GM12878 (cell line): ENCODE data around the gene CRIM1. TPM values are rescaled to one million over a fixed set of nuclear protein-coding genes. Genes with fewer than 3 reads are reported as not detected.

ENCODE experiments used
- ATAC-seq: fragments of 200-7000 bp; cut with Tn5 transposase; 3 replicates; pipeline ENCODE4 v1.9.1; 2020; ENCODE audit warnings: mild to moderate bottlenecking, moderate library complexity
- BruUV-seq: library from RNA; stranded (reverse); fragments of 400-500 nt; replicated peaks from 2 replicates; lab custom pipeline; 2021; lab: Mats Ljungman, UMichigan
- CTCF ChIA-PET: fragments of 300-600 bp; sonication (Branson Sonifier 250); formaldehyde crosslinking; extraction: SDS; loops from one replicate; lab custom pipeline; 2021; ENCODE audit warnings: inconsistent platforms; lab: Yijun Ruan, JAX
- POLR2A ChIA-PET: fragments of 350-600 bp; formaldehyde crosslinking; extraction: SDS; loops from one replicate; lab custom pipeline; 2021; ENCODE audit warnings: inconsistent platforms; lab: Charles Lee
- RAD21 ChIA-PET: fragments of 300-600 bp; sonication (Branson Sonifier 250); formaldehyde crosslinking; loops from one replicate; lab custom pipeline; 2023; ENCODE audit warnings: antibody characterized with exemption; ENCODE audit not compliant: unreplicated experiment; lab: Charles Lee
- SMC1A ChIA-PET: fragments of 300-600 bp; sonication (Branson Sonifier 250); formaldehyde crosslinking; loops from one replicate; lab custom pipeline; 2023; ENCODE audit not compliant: unreplicated experiment, uncharacterized antibody; lab: Charles Lee
- DNase-seq: peaks from one replicate; pipeline ENCODE4 v3.0.0-alpha.2; 2011; ENCODE audit warnings: low read depth, low spot score
- FAIRE-seq: peaks from 3 replicates; lab custom pipeline; 2011; peaks lifted over from hg19 to GRCh38; lab: Jason Lieb, UNC
- H2AFZ ChIP-seq: 2 replicates; pipeline ENCODE4 v1.6.0; 2011; ENCODE audit warnings: low read depth, low read length, control low read depth; ENCODE audit not compliant: control insufficient read depth
- H3K27ac ChIP-seq: 2 replicates; pipeline ENCODE4 v1.5.1; 2011; ENCODE audit warnings: control low read depth; ENCODE audit not compliant: control insufficient read depth, insufficient read depth
- H3K27me3 ChIP-seq, 2 experiments: replicated peaks in 1 of 2; 2 replicates each; pipeline versions ENCODE4 v1.6.0 to v1.6.1; 2011; ENCODE audit warnings: low read length in 1 of 2; ENCODE audit not compliant: control insufficient read depth in 2 of 2, insufficient read depth in 2 of 2
- H3K36me3 ChIP-seq, 2 experiments: 2 replicates each; pipeline ENCODE4 v1.5.1; 2011; ENCODE audit warnings: low read length in 1 of 2; ENCODE audit not compliant: control insufficient read depth in 2 of 2, insufficient read depth in 2 of 2
- H3K4me1 ChIP-seq: 2 replicates; pipeline ENCODE4 v1.6.1; 2011; ENCODE audit warnings: mild to moderate bottlenecking, low read length, moderate library complexity, mixed read lengths; ENCODE audit not compliant: control insufficient read depth, insufficient read depth
- H3K4me2 ChIP-seq: 2 replicates; pipeline ENCODE4 v1.6.0; 2011; ENCODE audit warnings: control low read depth; ENCODE audit not compliant: control insufficient read depth, insufficient read depth
- H3K4me3 ChIP-seq: fragments of 200-600 bp; sonication (generic); 2 replicates; pipeline ENCODE4 v1.5.1; 2016
- H3K79me2 ChIP-seq: 2 replicates; pipeline ENCODE4 v1.6.0; 2011; ENCODE audit warnings: low read length; ENCODE audit not compliant: control insufficient read depth, insufficient read depth
- H3K9ac ChIP-seq: 2 replicates; pipeline ENCODE4 v1.8.0; 2011; ENCODE audit warnings: low read length, control low read depth, mixed read lengths; ENCODE audit not compliant: control insufficient read depth, insufficient read depth
- H3K9me3 ChIP-seq: replicated peaks from 3 replicates; pipeline ENCODE4 v1.5.1; 2011; ENCODE audit warnings: mild to moderate bottlenecking, low read length; ENCODE audit not compliant: control insufficient read depth, insufficient read depth
- H4K20me1 ChIP-seq: 2 replicates; pipeline ENCODE4 v1.6.0; 2011; ENCODE audit not compliant: control insufficient read depth, insufficient read depth
- CBX3 ChIP-seq: fragments of 200-600 bp; sonication (generic); IDR thresholded peaks from 2 replicates; pipeline ENCODE4 v1.6.1; 2016; ENCODE audit warnings: low read depth, borderline replicate concordance
- EGR1 ChIP-seq, 2 experiments: IDR thresholded peaks; 1 replicate in 1 of 2; 2 replicates in 1 of 2; pipeline ENCODE4 v1.6.1; 2011 to 2012; ENCODE audit warnings: low read depth in 2 of 2, low read length in 2 of 2, borderline replicate concordance in 1 of 2, mild to moderate bottlenecking in 1 of 2, moderate library complexity in 1 of 2
- IKZF2 ChIP-seq, 2 experiments: fragments of 450-650 bp; IDR thresholded peaks; 2 replicates each; pipeline ENCODE4 v1.6.1; 2017; ENCODE audit warnings: mild to moderate bottlenecking in 2 of 2, moderate library complexity in 2 of 2
- POLR2A ChIP-seq: IDR thresholded peaks from 2 replicates; pipeline ENCODE4 v1.6.1; 2011; ENCODE audit warnings: low read depth, mild to moderate bottlenecking, low read length
- SREBF2 ChIP-seq: IDR thresholded peaks from 2 replicates; pipeline ENCODE4 v1.6.1; 2012; ENCODE audit warnings: mild to moderate bottlenecking, low read length
- SUPT20H ChIP-seq: IDR thresholded peaks from 2 replicates; pipeline ENCODE4 v1.6.1; 2011; ENCODE audit warnings: low read depth, mild to moderate bottlenecking, low read length, moderate library complexity, borderline replicate concordance; ENCODE audit not compliant: control insufficient read depth
- TCF12 ChIP-seq: IDR thresholded peaks from 2 replicates; pipeline ENCODE4 v1.6.1; 2011; ENCODE audit warnings: low read depth, mild to moderate bottlenecking, low read length
- TCF3 ChIP-seq: IDR thresholded peaks from 2 replicates; pipeline ENCODE4 v1.6.1; 2012; ENCODE audit warnings: low read depth, mild to moderate bottlenecking, low read length, borderline replicate concordance; ENCODE audit not compliant: insufficient read depth
- TCF7 ChIP-seq: IDR thresholded peaks from 2 replicates; pipeline ENCODE4 v1.6.1; 2014; ENCODE audit warnings: antibody characterized with exemption, borderline replicate concordance
- ZNF24 ChIP-seq: fragments of 450-650 bp; IDR thresholded peaks from 2 replicates; pipeline ENCODE4 v1.6.1; 2017; ENCODE audit warnings: antibody characterized with exemption, mild to moderate bottlenecking
- ZZZ3 ChIP-seq: IDR thresholded peaks from 2 replicates; pipeline ENCODE4 v1.6.1; 2011; ENCODE audit warnings: low read depth; ENCODE audit not compliant: control insufficient read depth, insufficient read length
- WGBS: methylation state at CpG from one replicate; pipeline ENCODE4 v1.1.6; 2016; ENCODE audit warnings: low lambda C conversion rate; ENCODE audit not compliant: insufficient replicate concordance, insufficient coverage; ENCODE audit errors: missing lambda C conversion rate; 5-methylcytosine and 5-hydroxymethylcytosine counted together
- in situ Hi-C: fragments of 300-500 bp; cut with MboI; formaldehyde crosslinking; loops from 9 replicates; pipeline ENCODE4 v1.14.3; 2018; ENCODE audit warnings: mixed read lengths
- intact Hi-C: fragments of 100-400 bp; cut with micrococcal nuclease; formaldehyde crosslinking; loops from one replicate; pipeline ENCODE4 v1.14.2; 2022; ENCODE audit not compliant: unreplicated experiment
- polyA plus RNA-seq, 11 experiments: library from polyadenylated mRNA; depleted of rRNA in 4 of 11; unstranded in 6 of 11; stranded (reverse) in 5 of 11; fragments of >200 nt; fragmentation: Nextera tagmentation in 4 of 11; fragmentation: Illumina TruSeq in 1 of 11; extraction: Ambion mirVana in 4 of 11; extraction: Trizol in 1 of 11; gene quantifications; 1 replicate in 1 of 11; 2 replicates in 10 of 11; pipeline versions ENCODE4 v1.2.1 to v1.2.3, GENCODE V29; 2011 to 2016; ENCODE audit warnings: inconsistent platforms in 2 of 11, missing spikeins in 2 of 11, low read depth in 1 of 11
- total RNA-seq, 4 experiments: library from RNA; depleted of rRNA in 3 of 4; stranded (reverse); fragments of >200 nt in 3 of 4; fragmentation: Illumina TruSeq in 1 of 4; extraction: Trizol in 1 of 4; gene quantifications; 2 replicates each; pipeline versions ENCODE4 v1.2.1 to v1.2.3, GENCODE V29; 2013 to 2021
- TF ChIP-seq, protein P1 (sequence below): IDR thresholded peaks from 2 replicates; pipeline ENCODE4 v1.6.1; 2012; ENCODE audit warnings: low read depth, low read length, improper control_type of control experiment

Gene CRIM1
- total and polyA plus RNA-seq, 10 of the 15 experiments (the other 5 are each of a cell fraction or from before 2014, with no cell fraction given): 0.42 to 7.4 (median 3.1) TPM

DNA sequence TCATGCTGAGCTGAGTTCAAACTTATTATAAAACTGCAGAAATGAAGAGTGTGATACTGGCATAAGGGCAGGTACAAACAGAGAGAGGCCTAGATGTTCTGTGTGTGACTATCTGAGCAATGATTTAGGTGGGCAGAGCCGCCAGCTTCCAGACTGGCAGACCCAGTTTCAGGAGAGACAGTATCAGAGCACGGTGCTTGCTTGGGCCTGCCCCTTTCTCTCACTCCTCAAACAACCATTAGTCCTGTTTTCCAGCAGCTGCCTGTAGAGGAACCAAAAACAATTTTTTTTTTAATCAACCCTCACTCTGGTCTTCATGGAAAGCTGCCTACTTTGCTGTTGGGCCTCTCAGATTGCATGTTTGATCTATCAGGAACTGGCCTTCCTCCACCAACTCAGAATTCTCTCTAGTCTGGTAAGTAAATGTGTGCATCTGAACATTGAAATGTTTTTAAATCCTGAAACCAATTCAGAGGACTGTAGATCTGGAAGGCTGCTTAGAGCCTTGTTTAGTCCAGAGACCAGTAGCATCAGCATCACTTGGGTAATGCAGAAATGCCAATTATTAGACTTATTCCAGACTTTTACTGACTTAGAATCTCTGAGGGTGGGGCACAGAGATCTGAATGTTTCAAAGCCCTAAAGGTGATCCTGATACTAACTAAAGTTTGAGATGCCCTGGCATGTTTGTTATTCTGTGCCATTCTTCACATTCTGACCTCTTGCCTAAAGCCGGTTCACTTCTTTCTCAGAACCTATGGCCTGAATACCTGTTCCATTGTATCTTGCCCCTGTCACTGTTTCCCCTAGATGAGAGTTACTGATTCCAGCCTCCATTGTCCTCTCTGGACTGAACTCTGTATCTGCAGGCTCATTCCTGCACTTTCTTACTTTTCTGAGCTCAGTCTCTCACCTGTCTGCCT, 24.8 kb upstream of the CRIM1 start:
- in situ Hi-C loops: no loop called here
- Histone ChIP-seq H3K79me2 (no peaks in the 10 kb centered on the region), H3K4me3 (no peak overlapping the region), H3K27me3 (no peaks in the 10 kb centered on the region; a peak in 1 of 4 replicates), H4K20me1 (no peaks in the 10 kb centered on the region), H2AFZ (no peak overlapping the region), H3K4me1 (no peaks in the 10 kb centered on the region), H3K27ac (no peak overlapping the region), H3K9ac (no peak overlapping the region), H3K36me3 (no peaks in the 10 kb centered on the region), H3K9me3 (no peaks in the 10 kb centered on the region), H3K4me2 (no peak overlapping the region)
- no peak for FAIRE-seq
- no peak for ATAC-seq
- no peak for TF ChIP-seq TCF12
- TF ChIP-seq SREBF2: no peak
- no peak for TF ChIP-seq TCF7
- TF ChIP-seq CBX3: no peak
- no peak for TF ChIP-seq POLR2A
- TF ChIP-seq IKZF2 (IDR thresholded peaks at IDR 0.05): no peak
- no peak for TF ChIP-seq SUPT20H
- no peak for TF ChIP-seq ZNF24
- TF ChIP-seq TCF3: no peak
- TF ChIP-seq, protein P1, sequence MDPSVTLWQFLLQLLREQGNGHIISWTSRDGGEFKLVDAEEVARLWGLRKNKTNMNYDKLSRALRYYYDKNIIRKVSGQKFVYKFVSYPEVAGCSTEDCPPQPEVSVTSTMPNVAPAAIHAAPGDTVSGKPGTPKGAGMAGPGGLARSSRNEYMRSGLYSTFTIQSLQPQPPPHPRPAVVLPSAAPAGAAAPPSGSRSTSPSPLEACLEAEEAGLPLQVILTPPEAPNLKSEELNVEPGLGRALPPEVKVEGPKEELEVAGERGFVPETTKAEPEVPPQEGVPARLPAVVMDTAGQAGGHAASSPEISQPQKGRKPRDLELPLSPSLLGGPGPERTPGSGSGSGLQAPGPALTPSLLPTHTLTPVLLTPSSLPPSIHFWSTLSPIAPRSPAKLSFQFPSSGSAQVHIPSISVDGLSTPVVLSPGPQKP: no peak
- TF ChIP-seq ZZZ3: no peak
- no peak for TF ChIP-seq EGR1 (IDR thresholded peaks at IDR 0.05; ENCODE audit: borderline replicate concordance in 1 of 2, low read depth in 2 of 2, low read length in 2 of 2)
- ChIA-PET POLR2A (no interaction called here), SMC1A (no interaction called here), RAD21 (no interaction called here), CTCF (interaction anchor here (0.7 kb wide), 1 partner anchor 24 kb away, joined by 3 read pairs; no protein-coding TSS in a partner anchor)
- 3% methylated on average over 3 of the region's 3 CpGs for WGBS
- no TSS peak for BruUV-seq
- no peak for DNase-seq
- intact Hi-C loops: loop anchor here (10.0 kb wide), 1 partner anchor 456 kb away; no protein-coding TSS in a partner anchor
